OCI-LY3 (cell line): ENCODE measurements around the gene PPP3CA.

Experiments used
- EZH2phosphoT487 ChIP-seq: fragments of 200-600 bp; shearing (Covaris generic); IDR thresholded peaks from 2 replicates; pipeline ENCODE4 v1.6.1; 2018; ENCODE audit warnings: antibody characterized with exemption, mixed run types, low read depth
- TF ChIP-seq, protein P1 (sequence below): fragments of 200-600, 300-600 bp; sonication (generic); IDR thresholded peaks from 2 replicates; pipeline ENCODE4 v1.5.1; 2014; ENCODE audit warnings: antibody characterized with exemption, low read length, low read depth

DNA sequence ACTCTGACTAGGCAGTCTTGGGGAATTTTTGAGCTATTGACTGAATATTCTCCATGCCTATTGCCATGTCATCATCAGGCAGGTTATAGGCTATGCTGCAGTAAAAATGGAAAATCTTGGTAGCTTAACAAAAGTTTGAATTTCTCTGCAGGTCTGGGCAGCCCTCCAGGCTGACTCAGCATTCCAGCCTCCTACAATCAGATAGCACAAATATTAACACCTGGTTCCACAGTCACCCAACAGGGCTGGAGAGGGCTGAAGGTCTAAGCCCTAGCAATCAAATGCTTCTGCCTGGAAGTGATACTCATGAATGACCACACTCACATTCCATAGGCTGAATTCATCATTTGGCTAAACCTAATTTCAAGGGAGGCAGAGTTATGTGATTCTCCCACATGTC lies 9.6 kb upstream of the PPP3CA start:
- TF ChIP-seq, protein P1, sequence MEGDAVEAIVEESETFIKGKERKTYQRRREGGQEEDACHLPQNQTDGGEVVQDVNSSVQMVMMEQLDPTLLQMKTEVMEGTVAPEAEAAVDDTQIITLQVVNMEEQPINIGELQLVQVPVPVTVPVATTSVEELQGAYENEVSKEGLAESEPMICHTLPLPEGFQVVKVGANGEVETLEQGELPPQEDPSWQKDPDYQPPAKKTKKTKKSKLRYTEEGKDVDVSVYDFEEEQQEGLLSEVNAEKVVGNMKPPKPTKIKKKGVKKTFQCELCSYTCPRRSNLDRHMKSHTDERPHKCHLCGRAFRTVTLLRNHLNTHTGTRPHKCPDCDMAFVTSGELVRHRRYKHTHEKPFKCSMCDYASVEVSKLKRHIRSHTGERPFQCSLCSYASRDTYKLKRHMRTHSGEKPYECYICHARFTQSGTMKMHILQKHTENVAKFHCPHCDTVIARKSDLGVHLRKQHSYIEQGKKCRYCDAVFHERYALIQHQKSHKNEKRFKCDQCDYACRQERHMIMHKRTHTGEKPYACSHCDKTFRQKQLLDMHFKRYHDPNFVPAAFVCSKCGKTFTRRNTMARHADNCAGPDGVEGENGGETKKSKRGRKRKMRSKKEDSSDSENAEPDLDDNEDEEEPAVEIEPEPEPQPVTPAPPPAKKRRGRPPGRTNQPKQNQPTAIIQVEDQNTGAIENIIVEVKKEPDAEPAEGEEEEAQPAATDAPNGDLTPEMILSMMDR = no peak
- no peak for TF ChIP-seq EZH2phosphoT487
